Epithelial cell of prostate (primary cell): ENCODE measurements around the gene PHACTR1.
A peak's percentile ranks its signal among the peaks of the same experiment; 100 is the strongest.

Source experiments
- DNase-seq: peaks from one replicate; pipeline ENCODE4 v3.0.0-alpha.2; 2011; ENCODE audit warnings: low read depth, low spot score
- H3K27ac ChIP-seq: fragments of 450-650 bp; 2 replicates; pipeline ENCODE4 v1.5.1; 2017; ENCODE audit warnings: mild to moderate bottlenecking

The PHACTR1 gene

GRCh38 chr6:13048113-13048512, 331.5 kb downstream of the PHACTR1 start:
- peak; percentile 14 for DNase-seq
- H3K27ac ChIP-seq = no peak overlapping the region

GRCh38 chr6:13049666-13050254, 333.2 kb downstream of the PHACTR1 start:
- H3K27ac ChIP-seq = no peak overlapping the region

GRCh38 chr6:13053006-13053461, 336.5 kb downstream of the PHACTR1 start:
- DNase-seq = no peak
- no peak overlapping the region for H3K27ac ChIP-seq

More at GRCh38 chr6:13049666-13050254, 333.2 kb downstream of the PHACTR1 start:
- DNase-seq = no peak

GRCh38 chr6:13058051-13058450, 341.5 kb downstream of the PHACTR1 start:
- DNase-seq = no peak
- H3K27ac ChIP-seq = no peak overlapping the region

GRCh38 chr6:13059026-13059425, 342.5 kb downstream of the PHACTR1 start:
- DNase-seq = no peak
- H3K27ac ChIP-seq = no peak overlapping the region

- no peak for DNase-seq
Observed at GRCh38 chr6:13063300-13063918, 346.8 kb downstream of the PHACTR1 start.

GRCh38 chr6:13065581-13065980, 349.0 kb downstream of the PHACTR1 start:
- no peak for DNase-seq
- H3K27ac ChIP-seq = no peak overlapping the region

More at GRCh38 chr6:13063300-13063918, 346.8 kb downstream of the PHACTR1 start:
- no peak overlapping the region for H3K27ac ChIP-seq

GRCh38 chr6:13066050-13066449, 349.5 kb downstream of the PHACTR1 start:
- H3K27ac ChIP-seq = no peak overlapping the region
- no peak for DNase-seq

- H3K27ac ChIP-seq = no peak overlapping the region
- no peak for DNase-seq
Observed at GRCh38 chr6:13066820-13067219, 350.3 kb downstream of the PHACTR1 start.

- no peak for DNase-seq
Observed at GRCh38 chr6:13068586-13069210, 352.1 kb downstream of the PHACTR1 start.

GRCh38 chr6:13071550-13072345, 355.2 kb downstream of the PHACTR1 start:
- DNase-seq = no peak
- no peak overlapping the region for H3K27ac ChIP-seq

More at GRCh38 chr6:13068586-13069210, 352.1 kb downstream of the PHACTR1 start:
- H3K27ac ChIP-seq = no peak overlapping the region

- no peak overlapping the region for H3K27ac ChIP-seq
- DNase-seq = no peak
Observed at GRCh38 chr6:13072686-13073347, 356.2 kb downstream of the PHACTR1 start.

GRCh38 chr6:13074415-13075140, 358.0 kb downstream of the PHACTR1 start:
- H3K27ac ChIP-seq = no peak overlapping the region
- DNase-seq = no peak

- no peak for DNase-seq
- H3K27ac ChIP-seq = no peak overlapping the region
Observed at GRCh38 chr6:13075141-13075845, 358.7 kb downstream of the PHACTR1 start.

GRCh38 chr6:13076575-13076974, 360.0 kb downstream of the PHACTR1 start:
- no peak for DNase-seq
- no peak overlapping the region for H3K27ac ChIP-seq

GRCh38 chr6:13077117-13077516, 360.6 kb downstream of the PHACTR1 start:
- DNase-seq = no peak
- H3K27ac ChIP-seq = no peak overlapping the region

GRCh38 chr6:13079096-13079723, 362.6 kb downstream of the PHACTR1 start:
- no peak for DNase-seq
- no peak overlapping the region for H3K27ac ChIP-seq

- no peak for DNase-seq
- H3K27ac ChIP-seq = no peak overlapping the region
Observed at GRCh38 chr6:13080462-13081188, 364.1 kb downstream of the PHACTR1 start.
